Stimulated activated CD4-positive, alpha-beta T cell treated with anti-CD3 and anti-CD28 coated beads, Interleukin-12 subunit alpha, Interleukin-12 subunit beta, amount 100 ng/mL, for 24 hours (primary cell): ENCODE measurements around the gene HECW1.
A peak's percentile ranks its signal among the peaks of the same experiment; 100 is the strongest.
"Not testable (repeated sequence)": the region's sequence is repeated elsewhere in the genome, so short reads cannot be mapped to it uniquely, and the experiment has no call there.

Experiments
- DNase-seq, 2 experiments: peaks; one replicate each; pipeline ENCODE4 v3.0.0-alpha.2; 2020; ENCODE audit warnings: low read depth in 2 of 2

Gene HECW1

DNA sequence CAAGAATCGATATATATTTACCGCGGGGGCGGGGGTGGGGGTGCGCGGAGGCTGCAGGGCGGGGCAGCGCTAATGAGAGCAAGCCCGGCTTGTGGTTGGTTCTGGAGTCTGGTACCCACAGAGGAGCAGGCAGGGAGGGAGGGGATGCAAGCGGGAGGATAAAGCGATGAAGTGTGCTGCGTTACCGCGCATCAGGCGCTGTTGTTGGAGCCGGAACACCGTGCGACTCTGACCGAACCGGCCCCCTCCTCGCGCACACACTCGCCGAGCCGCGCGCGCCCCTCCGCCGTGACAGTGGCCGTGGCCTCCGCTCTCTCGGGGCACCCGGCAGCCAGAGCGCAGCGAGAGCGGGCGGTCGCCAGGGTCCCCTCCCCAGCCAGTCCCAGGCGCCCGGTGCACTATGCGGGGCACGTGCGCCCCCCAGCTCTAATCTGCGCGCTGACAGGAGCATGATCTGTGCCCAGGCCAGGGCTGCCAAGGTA is at the start of gene HECW1:
Gene HECW1, plus strand, starts transcription at position 189 of the 482 bp plus-strand sequence. CDS start 131,259 bp downstream, outside the sequence.
- DNase-seq, result no peak

DNA sequence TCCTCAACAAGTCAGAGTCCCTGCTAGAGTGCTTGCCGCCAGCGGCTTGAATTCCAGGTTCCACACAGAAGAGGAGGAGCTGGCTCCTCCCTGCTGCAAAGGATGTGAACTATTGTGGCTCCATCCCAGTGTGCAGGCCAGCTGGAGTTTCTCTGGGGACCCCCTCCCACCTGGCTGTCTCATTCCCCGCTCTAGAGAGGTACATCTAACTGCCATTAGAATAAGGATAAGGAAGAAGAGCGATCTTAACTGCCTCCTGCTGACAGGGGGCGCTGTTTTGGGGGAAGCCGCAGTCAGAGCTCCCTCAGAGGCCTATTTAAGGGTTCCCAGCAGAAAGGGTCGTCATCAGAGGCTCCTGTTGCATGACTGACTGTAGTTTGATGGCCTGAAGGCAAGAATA is 40.8 kb upstream of the HECW1 start:
- DNase-seq, result peak in 1 of 2 experiments; percentile 14

DNA sequence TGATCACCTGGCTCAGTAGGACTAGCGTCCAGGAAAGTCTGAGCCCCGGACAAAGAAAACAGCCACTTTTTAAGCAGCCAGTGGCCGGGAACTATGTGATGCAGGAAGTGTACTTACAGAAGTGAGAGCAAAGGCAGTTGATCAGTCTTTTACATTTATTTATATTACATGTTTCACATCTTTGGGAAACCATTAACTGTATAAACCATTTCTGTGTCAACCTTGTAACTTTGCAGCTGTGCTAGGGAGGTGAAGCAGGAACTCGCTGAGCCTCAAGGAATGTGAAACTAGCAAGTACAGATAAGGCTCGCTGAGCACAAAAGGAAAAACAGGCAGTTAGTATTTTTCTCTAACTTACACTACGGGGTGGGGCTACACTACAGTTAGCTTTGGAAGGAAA is 39.9 kb upstream of the HECW1 start:
- no peak for DNase-seq

DNA sequence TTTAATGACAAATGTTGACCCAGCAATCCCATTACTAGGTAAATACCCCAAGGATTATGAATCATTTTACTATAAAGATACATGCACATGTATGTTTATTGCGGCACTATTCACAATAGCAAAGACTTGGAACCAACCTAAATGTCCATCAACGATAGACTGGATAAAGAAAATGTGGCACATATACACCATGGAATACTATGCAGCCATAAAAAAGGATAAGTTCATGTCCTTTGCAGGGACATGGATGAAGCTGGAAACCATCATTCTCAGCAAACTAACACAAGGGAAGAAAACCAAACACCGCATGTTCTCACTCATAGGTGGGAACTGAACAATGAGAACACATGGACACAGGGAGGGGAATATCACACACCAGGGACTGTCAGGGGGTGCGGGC is 38.6 kb upstream of the HECW1 start:
- DNase-seq, result not testable (repeated sequence)

DNA sequence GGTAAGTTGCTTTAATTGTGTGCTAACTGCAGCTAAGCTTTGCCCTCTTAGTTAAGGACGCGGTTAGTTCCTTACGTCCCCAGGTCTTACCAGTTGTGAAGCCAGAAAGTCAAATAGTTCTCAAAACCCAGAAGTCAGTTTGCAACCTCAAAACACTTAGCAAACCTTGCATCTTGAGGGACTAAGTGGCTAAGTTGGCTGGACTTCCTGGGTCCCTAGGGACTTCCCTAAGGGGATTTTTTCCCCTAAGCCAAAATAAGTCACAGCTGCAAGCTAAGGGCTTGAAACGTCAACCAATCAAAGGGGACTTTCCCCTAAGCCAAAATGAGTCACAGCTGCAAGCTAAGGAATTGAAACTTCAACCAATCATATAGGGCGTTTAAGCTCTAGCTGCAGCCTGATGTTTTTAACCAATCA is 36.2 kb upstream of the HECW1 start:
- DNase-seq, result no peak

DNA sequence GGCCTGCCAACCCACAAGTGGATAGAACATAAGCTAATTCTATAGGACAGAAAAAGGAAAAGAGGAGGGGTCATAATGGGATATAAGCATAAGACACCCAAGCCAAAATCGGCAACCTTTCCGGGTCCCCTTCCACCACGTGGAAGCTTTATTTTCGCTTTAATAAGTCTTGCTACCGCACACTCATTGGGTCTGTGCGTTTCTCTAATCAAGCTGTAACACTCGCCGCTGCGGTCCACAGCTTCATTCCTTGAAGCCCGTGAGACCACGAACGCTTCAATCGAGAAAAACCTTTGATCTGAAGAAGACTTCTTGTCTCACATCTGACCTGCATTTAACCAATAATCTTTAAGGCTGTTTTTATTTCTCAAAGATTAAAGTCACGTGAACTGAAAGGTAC is 35.8 kb upstream of the HECW1 start:
- DNase-seq, result no peak

DNA sequence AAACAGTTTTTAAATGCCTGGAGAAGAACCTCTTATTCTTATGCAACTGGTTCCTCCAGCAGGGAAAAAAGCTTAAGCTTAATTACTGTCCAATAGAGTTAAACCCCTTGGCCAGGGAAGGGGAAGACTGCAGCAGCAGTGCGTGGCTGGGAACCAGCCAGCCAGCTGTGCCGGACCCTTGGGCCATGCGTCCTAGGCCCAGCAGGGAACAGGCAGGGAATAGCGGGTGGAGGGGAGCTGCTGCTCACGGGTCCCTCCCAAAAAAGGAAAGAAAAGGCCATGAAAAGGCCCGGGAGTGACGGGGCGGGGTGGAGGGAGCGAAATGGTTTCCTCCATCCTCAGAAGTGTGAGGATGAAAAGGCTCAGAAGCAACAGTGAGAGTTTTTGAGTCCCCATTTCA is 35.2 kb upstream of the HECW1 start:
- no peak for DNase-seq

DNA sequence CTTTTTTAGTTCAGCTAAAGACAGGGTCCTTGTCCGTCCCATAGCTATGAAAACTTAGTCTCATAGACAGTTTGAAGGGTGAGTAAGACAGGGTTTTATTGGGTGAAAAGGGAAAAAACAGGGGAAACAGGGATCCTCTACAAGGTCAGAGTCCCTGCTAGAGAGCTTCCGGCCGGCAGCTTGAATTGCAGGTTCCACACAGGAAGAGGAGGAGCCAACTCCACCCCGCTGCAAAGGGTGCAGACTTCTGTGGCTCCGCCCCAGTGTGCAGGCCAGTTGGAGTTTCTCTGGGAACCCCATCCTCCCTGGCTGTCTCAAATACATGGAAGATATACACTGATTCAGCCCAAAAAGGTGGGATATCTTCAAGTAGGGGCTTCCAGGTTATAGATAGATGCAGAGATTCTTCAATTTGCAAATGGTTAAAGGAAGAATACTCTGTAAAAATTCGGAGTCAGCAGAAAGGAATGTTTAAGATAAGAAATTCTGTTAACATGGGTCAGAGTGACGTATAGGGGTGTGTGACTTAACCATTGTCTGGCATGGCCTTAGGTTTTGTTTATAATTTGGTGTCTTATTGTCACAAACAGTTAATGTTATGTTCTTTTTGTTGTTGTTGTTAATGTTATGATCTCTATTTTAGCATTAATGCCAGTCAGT is 34.6 kb upstream of the HECW1 start:
- no peak for DNase-seq

DNA sequence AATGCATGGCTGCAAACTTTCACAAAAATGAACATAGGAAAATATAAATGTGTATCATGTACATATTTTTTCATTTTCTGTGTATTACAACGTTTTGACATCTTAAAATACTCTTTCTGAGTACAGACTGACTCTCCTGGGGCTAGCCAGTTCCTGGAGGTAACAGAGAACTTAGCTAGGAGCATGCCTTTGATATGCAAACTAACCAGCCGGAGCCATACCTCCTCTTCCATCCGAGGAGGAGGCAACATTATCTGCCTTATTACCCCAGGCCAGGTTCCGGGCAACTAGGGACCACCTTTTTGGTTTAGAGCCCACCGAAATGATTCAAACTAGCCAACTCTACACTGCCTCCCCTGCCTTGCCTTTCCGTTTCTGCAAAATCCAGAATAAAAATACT is 33.7 kb upstream of the HECW1 start:
- DNase-seq, result no peak

DNA sequence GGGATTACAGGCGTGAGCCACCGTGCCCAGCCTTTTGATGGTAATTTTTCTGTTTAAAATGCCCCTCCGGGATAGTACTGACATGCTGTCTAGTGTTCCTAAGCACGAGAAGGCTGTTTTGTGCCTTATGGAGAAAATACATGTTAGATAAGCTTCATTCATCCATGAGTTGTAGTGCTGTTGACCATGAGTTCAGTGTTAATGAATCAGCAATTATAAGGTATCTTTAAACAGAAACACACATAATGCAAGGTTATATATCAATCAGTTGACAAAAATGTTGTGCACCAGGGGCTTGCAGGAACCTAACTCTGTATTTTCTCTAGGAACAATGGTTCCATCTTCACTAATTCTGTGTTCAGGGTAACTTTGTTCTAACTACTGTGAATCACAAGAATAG is 30.8 kb upstream of the HECW1 start:
- DNase-seq, result no peak

DNA sequence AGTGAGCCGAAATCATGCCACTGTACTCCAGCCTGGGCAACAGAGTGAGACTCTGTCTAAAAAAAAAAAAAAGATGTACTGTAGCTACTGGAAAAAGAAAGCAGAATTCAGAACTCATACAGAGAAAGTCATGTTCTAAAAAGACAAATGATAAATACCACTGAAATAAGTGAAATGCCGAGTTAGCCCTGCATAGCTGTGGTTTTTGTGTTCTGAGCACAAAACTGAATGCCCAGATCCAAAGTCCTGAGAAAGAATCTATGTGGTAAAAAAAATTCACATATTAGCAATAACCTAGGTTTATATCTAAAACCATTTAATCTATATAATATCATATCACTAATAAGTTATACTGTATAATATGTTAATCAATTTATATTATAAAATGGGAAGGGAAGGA is 29.3 kb upstream of the HECW1 start:
- DNase-seq, result no peak

DNA sequence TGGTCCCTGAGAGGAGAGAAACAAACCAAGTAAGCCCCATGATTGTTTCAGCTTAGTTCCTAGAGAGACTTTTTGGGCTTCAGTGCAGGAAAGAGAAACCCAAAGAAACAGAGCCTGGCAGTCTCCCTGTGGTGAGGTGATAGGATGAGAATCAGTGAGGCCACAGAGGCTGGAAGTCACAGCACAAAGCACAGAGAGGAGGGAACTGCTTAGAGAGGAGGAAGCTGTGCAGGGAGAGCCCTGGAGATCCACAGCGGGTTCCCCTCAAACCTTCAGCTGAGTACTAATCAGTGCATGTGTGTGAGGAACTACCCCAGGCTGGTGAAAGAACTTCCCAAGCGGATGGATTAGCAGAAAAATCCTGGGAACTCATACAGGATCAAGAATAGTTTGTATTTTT is 27.4 kb upstream of the HECW1 start:
- no peak for DNase-seq

DNA sequence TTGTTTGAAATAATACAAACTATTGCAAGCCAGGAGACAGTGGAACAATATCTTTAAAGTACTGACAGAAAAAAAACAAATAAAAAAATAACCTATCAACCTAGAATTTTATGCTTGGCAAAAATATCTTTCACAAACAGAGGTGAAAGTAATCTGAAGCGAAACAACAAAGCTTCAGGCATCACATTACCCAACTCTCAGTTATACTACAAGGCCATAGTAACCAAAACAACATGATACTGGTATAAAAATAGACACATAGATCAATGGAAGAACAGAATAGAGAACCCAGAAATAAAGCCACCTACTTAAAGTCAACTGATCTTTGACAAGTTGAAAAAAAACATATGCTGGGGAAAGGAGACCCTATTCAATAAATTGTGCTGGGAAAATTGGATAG is 26.5 kb upstream of the HECW1 start:
- no peak for DNase-seq

DNA sequence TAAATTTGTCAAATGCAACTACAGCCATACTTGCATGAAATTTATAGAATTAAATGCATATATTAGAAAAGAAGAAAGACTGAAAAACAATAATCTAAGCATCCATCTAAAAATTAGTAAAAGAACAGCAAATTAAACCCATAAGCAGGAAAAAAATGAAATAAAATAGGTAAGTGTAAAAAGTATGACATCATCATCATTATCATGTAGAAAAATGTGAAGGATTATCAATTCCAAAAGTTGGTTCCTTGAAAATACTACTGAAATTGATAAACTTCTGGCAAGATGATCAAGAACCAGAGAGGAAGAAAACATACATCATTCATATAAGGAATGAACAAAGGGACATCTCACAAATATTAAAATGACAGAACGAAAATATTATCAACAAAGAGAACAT is 19.6 kb upstream of the HECW1 start:
- no peak for DNase-seq

DNA sequence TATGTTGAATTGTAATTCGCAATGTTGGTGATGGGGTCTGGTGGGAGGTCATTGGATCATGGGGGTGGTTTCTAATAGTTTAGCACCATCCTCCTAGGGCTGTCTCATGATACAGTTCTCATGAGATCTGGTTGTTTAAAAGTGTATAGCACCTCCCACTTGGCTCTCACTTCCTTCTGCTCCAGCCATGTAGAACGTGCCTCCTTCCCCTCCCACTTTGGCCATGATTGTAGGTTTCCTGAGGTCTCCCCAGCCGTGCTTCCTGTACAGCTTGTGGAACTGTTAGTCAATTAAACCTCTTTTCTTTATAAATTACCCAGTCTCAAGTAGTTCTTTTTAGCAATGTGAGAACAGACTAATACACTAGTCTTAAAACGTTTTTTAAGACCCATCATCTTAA is 15.6 kb upstream of the HECW1 start:
- DNase-seq, result no peak

DNA sequence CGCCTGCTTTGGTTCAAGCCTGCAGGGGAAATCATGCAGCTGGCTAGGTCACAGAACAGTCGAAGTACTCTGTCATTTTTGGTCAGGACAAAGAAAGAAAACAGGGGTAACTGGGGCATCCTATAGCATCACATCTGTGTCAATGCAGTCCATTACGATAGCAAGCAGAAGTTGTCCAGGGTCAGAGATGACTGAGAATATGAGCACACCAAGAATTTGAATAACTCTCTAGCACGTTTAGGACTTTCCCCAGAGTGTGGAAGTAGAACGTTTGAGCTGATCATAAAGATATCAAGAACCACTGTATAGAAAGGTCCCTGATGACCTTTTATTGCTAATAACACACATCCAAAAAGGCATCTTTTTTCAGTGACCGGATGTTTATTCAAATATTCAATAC is 12.7 kb upstream of the HECW1 start:
- DNase-seq, result no peak

DNA sequence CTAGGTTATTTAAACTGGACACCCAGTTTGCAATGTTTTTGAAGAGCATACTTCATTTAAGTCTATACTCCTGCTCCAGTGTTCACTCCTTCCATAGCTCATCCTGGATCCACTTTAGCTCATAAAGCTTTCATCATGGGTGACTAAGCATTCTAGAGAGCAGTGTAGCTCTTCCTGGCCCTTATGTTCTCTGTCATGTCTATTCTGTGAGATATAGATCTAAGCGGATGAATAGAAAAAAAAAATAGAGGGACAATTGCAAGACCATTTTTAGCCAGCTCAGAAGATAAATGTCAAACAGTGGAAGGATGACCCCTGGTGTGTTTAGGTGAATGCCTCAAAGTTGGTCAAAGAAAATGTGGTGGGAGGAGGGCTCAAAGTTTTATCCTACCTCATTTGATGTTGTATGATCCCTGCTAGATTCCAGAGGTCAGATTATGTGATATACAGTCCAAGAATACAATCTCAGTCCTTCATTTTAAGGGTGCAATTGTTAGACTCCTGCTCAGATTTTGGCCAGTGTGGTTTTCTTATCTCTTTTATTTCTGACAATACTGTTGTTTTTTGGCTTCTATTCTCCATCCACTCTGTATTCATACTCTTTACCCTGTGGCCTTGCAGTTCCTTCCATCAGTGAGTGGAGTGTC is 7.5 kb upstream of the HECW1 start:
- DNase-seq, result no peak

DNA sequence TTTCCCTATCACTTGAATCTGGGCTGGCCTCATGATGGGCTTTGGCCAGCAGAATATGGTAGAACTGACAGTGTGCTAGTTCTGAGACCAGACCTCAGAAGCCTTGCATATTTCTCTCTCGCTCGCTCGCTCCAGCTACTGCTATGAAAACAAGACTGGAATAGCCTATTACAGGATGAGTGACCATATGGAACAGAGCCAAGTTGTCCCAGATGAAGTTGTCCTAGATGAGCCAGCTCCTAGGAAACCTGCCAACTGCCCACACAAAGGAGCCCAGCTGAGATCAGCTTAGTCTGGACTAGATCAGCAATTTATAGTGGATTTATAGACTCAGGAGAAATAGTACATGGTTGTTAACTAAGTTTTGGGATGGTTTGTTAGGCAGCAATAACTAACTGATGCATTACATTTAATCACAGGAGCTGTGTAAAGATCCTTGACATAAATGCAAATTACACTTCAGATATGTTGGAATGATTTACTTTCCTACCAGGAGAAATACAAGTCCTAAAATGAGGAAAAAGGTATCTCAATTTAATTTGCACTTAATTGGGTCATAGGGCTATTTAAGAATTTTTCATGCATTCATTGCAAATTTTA is 6.8 kb upstream of the HECW1 start:
- DNase-seq, result no peak

DNA sequence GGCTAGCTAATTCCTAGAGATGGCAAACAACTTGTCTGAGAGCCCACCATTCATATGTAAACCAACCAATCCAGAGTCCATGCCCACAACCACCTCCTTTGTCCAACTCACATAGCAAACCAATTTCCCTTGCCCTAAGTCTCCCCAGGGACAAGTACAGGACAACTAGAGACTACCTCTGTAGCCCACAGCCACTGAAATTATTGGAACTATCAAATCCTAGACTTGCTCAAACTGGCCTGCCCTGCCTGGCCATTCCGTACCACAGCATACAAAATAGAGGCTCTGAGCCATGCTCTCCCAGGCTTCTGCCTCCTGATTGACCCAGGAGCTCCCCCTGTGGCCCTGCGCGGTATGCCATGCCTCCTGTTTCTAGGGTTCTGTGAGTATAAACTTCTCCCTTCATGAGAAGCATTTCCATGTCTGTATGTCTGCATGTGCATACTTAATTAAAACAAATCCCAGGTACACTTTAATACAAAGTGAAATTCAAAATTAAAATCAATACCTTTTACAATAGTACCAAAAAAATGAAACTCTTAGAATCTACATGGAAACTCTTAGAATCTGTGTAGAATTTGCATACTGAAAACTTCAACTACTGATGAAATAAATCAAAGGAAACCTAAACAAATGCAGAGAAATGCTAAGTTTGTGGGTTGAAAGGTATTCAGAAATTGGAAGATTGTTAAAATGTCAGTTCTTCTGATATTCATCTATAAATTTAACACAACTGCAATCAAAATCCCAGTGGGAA is 4.0 kb upstream of the HECW1 start:
- DNase-seq, result peak; percentile 11 to 63

DNA sequence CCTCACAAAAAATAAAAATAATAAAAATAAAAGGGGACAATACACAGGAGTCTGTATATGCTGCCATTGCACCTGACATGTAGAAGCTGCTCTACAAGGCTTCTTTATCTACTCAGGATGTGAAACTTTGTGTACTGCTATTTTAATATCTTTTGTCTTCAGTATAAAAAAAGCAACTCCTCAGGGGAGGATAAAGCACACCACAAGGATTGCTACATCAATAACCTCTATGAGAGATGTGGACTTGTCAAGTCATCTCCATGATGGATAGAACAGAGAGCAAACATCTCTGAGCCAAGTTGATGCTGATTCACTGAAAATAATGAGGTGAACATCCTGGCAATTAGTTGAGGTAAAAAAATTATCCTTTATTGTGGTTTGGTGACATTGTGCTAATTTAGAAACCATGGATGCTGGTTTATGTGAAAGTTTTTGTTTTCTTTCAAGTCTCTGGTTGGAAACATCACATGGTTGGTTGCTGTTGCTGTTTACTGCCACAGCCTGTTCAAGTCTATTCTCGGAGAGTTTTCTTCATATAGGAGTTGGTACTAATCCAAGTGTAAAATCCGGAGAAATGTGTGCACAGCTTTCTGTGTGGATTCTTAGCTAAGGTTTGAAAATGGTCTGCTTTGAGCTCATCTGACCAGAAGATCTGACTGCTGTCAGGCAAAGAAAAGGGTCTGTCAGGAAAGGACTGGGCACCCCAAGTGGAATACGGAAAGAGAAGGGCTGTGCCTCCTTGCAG is 1.5 kb upstream of the HECW1 start:
- DNase-seq, result no peak

DNA sequence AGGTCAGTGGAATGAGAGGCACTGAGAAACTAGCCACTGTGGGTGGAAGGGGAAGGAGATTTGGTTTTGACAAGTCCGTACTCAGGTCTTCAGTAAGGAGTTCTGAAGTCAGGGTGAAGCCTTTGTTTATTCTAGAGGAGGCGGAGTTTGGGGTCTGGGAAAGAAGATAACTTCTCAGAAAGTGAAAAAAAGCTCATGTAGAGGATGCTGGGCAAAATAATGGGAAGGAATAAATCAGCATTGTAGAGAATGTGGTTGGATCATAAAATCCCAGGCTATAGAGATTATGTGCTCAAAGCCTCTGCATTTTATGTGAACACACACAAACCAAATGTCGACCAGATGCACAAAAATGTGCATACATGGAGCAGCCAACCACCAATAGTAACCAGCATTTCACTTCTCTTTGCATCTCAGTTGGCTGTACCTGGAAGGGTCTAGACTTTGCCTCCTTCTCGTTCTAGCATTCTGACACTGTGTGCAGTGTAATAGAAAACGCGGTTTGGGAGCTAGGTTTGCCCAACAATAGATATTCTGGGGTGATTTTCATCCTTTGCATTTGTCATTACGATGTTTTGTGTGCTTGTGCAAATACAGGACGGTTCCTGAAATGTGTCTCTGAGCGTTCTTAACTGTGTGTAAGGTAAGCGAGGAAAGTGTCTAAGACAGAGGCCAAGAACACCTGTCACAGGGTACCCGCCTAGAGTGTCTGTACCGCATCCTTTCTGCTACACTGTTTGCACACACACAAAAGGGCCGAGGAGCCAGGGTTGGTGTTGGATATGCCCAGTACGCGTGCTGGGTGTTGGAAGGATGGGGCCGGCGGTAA is 603 bp upstream of the HECW1 start:
- no peak for DNase-seq
